Measurements from ENCODE around the gene EFCAB12.

The EFCAB12 gene

DNA sequence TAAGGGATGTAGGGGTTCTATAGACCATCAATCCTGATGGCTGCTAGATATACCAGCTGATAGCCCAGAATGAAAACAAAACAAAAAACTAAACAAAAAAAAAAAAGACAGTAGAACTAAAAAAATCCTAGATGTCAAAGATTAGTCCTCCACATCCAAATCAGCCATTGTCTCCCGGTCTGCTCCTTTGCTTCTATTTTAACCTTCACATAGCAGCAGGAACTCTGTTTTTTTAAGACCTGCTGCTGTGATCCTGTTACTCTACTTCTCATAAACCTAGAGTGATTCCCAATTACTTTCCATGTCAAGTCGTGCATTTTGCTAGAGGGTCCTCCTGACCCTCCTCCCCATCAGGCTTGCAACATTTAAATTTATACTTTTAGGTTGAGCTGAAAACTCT lies 14.1 kb upstream of the EFCAB12 start:
- Mint-ChIP-seq H3K36me3 (ENCODE audit: low read depth) (peaks cover 11% of the 10 kb centered on the region), H3K4me1 (peaks cover 70% of the 10 kb centered on the region), H3K27ac (no peak overlapping the region), H3K9me3 (no peaks in the 10 kb centered on the region), H3K4me3 (peak overlapping the region; percentile 94), H3K27me3 (ENCODE audit: low read depth, poor library complexity) (peaks cover 5% of the 10 kb centered on the region)
- TF ChIP-seq CTCF (IDR thresholded peaks at IDR 0.05) = no peak
- no peak for DNase-seq

DNA sequence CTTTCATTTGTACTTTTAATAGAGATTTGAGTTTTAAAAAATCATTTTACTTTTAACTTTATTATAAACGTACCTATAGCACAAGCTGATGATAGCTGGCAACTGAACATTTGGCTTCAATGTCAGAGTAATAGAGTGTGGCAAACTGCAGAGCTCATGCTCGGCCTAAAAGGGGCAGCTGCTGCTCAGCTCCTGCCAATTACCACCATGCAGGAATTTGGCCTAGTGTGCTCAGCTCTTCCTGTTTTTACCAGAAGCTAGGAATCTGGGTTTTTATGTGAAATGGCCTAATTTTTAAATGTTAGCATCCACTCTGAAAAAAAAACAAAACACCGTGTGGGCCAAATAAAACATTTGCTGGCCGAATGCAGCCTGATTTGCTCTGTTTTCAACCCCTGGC lies 13.3 kb upstream of the EFCAB12 start:
- peak overlapping the region; percentile 94 for H3K4me3 Mint-ChIP-seq
- no peak for DNase-seq

DNA sequence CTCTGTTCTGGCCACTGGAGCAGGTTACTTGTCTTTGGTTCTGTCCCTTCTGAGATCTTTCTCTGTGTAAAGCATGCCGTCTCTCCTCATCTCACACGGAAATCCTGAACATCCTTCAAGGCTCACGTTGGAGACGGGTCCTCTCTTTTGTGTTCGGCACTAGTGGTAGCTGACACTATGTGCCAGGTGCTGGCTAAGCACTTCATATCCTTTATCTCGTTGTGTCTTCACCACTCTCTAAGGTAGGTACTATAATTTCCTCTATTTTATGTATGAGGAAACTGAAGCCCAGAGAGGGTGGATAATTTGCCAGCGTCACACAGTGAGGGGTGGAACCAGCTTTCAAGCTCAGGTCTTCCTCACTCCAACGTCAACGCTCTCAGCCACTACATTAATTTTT lies 12.8 kb upstream of the EFCAB12 start:
- Mint-ChIP-seq H3K27ac (peak overlapping the region; percentile 66), H3K27me3 (ENCODE audit: low read depth, poor library complexity) (peaks cover 5% of the 10 kb centered on the region), H3K36me3 (ENCODE audit: low read depth) (peaks cover 22% of the 10 kb centered on the region), H3K4me1 (peaks cover 72% of the 10 kb centered on the region), H3K9me3 (no peaks in the 10 kb centered on the region), H3K4me3 (peak overlapping the region; percentile 94)
- DNase-seq = no peak
- no peak for TF ChIP-seq CTCF (IDR thresholded peaks at IDR 0.05)

More for the DNA sequence above, 13.3 kb upstream of the EFCAB12 start:
- Mint-ChIP-seq H3K9me3 (no peaks in the 10 kb centered on the region), H3K27ac (no peak overlapping the region), H3K36me3 (ENCODE audit: low read depth) (peaks cover 16% of the 10 kb centered on the region), H3K4me1 (peaks cover 72% of the 10 kb centered on the region), H3K27me3 (ENCODE audit: low read depth, poor library complexity) (peaks cover 5% of the 10 kb centered on the region)
- TF ChIP-seq CTCF (IDR thresholded peaks at IDR 0.05) = no peak

DNA sequence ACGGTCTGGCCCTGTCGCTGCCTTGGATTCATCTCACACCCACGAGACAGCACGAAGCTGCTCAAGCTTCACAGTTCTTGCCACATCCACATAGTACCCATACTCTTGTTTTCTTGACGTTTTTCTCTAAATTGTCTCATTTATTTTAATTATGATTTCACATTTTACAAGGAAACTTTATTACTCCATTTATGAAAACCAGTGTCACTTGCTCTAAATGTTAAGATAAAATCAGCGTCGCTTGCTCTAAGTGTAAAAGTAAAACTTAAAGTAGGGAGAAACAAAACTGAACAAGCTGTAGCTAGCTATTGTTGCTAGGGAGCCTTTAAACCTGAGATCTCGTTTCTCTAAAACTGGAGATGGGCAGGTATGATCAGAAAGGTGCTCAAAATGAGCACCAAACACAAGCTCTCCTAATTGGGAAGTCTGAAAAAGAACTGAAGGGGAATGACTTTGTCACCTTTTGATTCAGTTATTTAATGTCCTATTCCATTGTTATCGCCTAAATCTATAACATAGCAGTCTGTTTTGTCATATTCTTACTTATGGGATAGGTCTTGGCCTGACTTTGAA lies 12.3 kb upstream of the EFCAB12 start:
- H3K36me3 Mint-ChIP-seq (ENCODE audit: low read depth) = peaks cover 27% of the 10 kb centered on the region
- H3K9me3 Mint-ChIP-seq = no peaks in the 10 kb centered on the region
- peaks cover 74% of the 10 kb centered on the region for H3K4me1 Mint-ChIP-seq
- no peak for DNase-seq
- H3K27me3 Mint-ChIP-seq (ENCODE audit: low read depth, poor library complexity) = peaks cover 5% of the 10 kb centered on the region
- H3K4me3 Mint-ChIP-seq = peak overlapping the region; percentile 94
- no peak for TF ChIP-seq CTCF (IDR thresholded peaks at IDR 0.05)
- H3K27ac Mint-ChIP-seq = peak overlapping the region; percentile 98

DNA sequence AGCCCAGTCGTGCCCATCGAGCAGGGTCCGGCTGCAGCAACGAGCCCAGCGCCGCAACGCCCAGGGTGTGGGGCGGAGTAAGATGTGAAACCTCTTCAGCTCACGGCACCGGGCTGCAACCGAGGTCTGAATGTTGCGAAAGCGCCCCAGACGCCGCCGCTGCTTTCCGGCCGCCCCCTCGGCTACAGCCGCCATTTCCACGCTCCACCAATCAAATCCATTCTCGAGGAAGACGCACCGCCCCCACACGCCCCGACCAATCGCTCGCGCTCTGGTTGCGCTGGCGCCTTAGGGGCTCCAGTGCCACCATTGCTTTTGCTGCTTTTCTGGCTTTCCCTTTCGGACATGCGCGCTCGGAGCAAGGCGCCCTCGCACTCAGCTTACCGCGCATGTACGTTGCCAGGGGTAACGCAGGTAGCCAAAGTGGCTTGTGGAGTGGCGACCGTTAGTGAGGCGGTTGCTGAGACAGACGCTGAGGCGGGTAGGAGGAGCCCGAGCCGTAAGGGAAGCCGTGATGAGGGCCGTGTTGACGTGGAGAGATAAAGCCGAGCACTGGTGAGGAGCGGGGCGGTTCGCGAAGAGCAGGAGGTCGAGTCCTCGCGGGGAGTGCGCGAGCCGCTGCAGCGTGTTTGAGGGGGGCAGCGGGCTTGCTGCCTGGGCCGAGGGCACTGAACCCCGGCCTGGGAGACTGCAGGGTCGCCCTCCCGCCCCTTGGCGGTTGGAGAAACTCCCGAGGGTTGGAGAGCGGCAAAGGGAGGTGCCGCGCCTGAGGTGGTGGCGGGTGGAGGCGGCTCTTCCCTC lies 11.6 kb upstream of the EFCAB12 start, which contains the start of the genes IFT122 and MBD4:
Gene IFT122 (plus strand): TSS at position 408 of the 801 bp plus-strand sequence. CDS start 107 bp downstream, at position 515.
Gene MBD4 (minus strand): TSS at position 132 of the 801 bp plus-strand sequence. CDS start 115 bp downstream, at position 17.
- DNase-seq = peak; percentile 98
- Mint-ChIP-seq H3K27me3 (ENCODE audit: low read depth, poor library complexity) (peaks cover 5% of the 10 kb centered on the region), H3K27ac (peak within 1 kb of the TSS; percentile 98), H3K9me3 (no peaks in the 10 kb centered on the region), H3K4me1 (peaks cover 81% of the 10 kb centered on the region), H3K36me3 (ENCODE audit: low read depth) (peaks cover 33% of the 10 kb centered on the region), H3K4me3 (peak within 1 kb of the TSS; percentile 94)
- TF ChIP-seq CTCF (IDR thresholded peaks at IDR 0.05) = no peak

Data from nephron progenitor cell (in vitro differentiated cells).